Measurements from ENCODE around the gene MPST.

DNA sequence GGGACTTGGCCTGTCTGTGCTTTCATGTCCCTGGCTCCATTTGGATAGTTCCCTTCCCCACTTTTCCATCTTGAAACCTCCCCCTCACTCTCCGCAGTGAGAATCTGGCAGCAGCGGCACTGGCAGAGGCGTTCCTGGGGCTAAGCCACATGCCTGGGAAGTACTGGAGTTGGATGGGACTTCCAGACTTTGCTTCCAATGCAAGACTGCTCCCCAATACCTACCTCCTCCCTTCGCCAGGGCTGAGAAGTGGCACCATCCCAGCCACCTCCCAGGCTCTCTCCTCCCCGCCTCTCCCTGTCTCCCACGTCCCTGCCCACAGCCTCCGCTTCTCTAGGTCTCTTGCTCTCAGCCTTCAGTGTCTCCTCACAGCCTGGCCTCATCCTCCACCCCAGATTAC lies 16.9 kb upstream of the MPST start:
- TF ChIP-seq, protein P1, sequence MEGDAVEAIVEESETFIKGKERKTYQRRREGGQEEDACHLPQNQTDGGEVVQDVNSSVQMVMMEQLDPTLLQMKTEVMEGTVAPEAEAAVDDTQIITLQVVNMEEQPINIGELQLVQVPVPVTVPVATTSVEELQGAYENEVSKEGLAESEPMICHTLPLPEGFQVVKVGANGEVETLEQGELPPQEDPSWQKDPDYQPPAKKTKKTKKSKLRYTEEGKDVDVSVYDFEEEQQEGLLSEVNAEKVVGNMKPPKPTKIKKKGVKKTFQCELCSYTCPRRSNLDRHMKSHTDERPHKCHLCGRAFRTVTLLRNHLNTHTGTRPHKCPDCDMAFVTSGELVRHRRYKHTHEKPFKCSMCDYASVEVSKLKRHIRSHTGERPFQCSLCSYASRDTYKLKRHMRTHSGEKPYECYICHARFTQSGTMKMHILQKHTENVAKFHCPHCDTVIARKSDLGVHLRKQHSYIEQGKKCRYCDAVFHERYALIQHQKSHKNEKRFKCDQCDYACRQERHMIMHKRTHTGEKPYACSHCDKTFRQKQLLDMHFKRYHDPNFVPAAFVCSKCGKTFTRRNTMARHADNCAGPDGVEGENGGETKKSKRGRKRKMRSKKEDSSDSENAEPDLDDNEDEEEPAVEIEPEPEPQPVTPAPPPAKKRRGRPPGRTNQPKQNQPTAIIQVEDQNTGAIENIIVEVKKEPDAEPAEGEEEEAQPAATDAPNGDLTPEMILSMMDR (IDR thresholded peaks at IDR 0.05; ENCODE audit: low read depth, low read length) = no peak
- TF ChIP-seq POLR2A (IDR thresholded peaks at IDR 0.05; ENCODE audit: extremely low read depth, insufficient read length) = no peak

Measured in NB4 (cell line).